ENCODE results near the gene THEM5. TPM values are rescaled to one million over a fixed set of nuclear protein-coding genes. Genes with fewer than 3 reads are reported as not detected.

THEM5 gene
- total RNA-seq, 2 donors from 2014 or later, result not detected

GRCh38 chr1:151807766-151808165 lies 45.7 kb downstream of the THEM5 start:
- Histone ChIP-seq H3K9me3 (ENCODE audit: control insufficient read depth, low read length) (no peaks in the 10 kb centered on the region), H3K4me3 (ENCODE audit: low read length) (no peak overlapping the region), H3K27me3 (ENCODE audit: control insufficient read depth, insufficient read depth, low read length, poor library complexity, severe bottlenecking) (no peaks in the 10 kb centered on the region), H3K36me3 (ENCODE audit: control insufficient read depth, insufficient read depth, low read length) (no peaks in the 10 kb centered on the region), H3K9ac (ENCODE audit: extremely low read depth, low read length, poor library complexity, severe bottlenecking) (no peak overlapping the region), H3K27ac (ENCODE audit: low read depth, low read length) (no peak overlapping the region), H3K4me1 (ENCODE audit: control insufficient read depth, insufficient read depth, low read length) (no peaks in the 10 kb centered on the region)
- no peak for DNase-seq
- Mint-ChIP-seq H3K9me3 (no peaks in the 10 kb centered on the region), H3K27ac (no peak overlapping the region), H3K4me1 (peaks cover 17% of the 10 kb centered on the region), H3K36me3 (ENCODE audit: low read depth) (no peaks in the 10 kb centered on the region), H3K4me3 (no peak overlapping the region), H3K27me3 (ENCODE audit: insufficient read depth) (peaks cover 10% of the 10 kb centered on the region)
- 82% methylated on average over 1 of the region's 1 CpG; no CpG with 5 or more reads in 1 of the 2 experiments for WGBS, 2 experiments (ENCODE audit: insufficient coverage in 1 of 2, insufficient read length in 1 of 2)
- TF ChIP-seq, protein P1, sequence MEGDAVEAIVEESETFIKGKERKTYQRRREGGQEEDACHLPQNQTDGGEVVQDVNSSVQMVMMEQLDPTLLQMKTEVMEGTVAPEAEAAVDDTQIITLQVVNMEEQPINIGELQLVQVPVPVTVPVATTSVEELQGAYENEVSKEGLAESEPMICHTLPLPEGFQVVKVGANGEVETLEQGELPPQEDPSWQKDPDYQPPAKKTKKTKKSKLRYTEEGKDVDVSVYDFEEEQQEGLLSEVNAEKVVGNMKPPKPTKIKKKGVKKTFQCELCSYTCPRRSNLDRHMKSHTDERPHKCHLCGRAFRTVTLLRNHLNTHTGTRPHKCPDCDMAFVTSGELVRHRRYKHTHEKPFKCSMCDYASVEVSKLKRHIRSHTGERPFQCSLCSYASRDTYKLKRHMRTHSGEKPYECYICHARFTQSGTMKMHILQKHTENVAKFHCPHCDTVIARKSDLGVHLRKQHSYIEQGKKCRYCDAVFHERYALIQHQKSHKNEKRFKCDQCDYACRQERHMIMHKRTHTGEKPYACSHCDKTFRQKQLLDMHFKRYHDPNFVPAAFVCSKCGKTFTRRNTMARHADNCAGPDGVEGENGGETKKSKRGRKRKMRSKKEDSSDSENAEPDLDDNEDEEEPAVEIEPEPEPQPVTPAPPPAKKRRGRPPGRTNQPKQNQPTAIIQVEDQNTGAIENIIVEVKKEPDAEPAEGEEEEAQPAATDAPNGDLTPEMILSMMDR (conservative IDR thresholded peaks at IDR 0.05), result no peak

DNA sequence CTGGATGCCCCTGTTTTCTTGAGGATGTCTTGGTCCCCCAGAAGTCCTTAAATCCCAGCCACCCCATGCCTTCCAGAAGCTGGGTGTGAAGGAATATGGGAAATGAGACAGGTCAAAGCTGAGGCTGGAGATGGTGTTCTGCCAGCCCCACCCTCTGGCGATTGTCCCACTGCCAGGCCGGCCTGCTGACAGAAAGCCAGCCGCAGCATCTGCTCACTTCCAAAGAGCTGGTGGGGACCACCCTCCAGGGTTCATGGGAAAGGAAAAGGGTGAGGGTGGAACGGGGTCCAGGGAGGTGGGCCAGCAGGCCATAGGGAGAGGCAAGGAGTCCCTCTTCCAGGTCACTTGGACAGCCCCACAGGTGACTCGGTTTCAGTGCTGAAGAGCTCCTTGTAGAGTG lies 46.4 kb downstream of the THEM5 start:
- H3K27ac Mint-ChIP-seq, result no peak overlapping the region
- peaks cover 10% of the 10 kb centered on the region for H3K27me3 Mint-ChIP-seq (ENCODE audit: insufficient read depth)
- TF ChIP-seq, protein P1 (conservative IDR thresholded peaks at IDR 0.05), result no peak
- no peaks in the 10 kb centered on the region for H3K9me3 Mint-ChIP-seq
- Histone ChIP-seq H3K4me1 (ENCODE audit: control insufficient read depth, insufficient read depth, low read length) (no peaks in the 10 kb centered on the region), H3K4me3 (ENCODE audit: low read length) (no peak overlapping the region), H3K9me3 (ENCODE audit: control insufficient read depth, low read length) (no peaks in the 10 kb centered on the region), H3K27ac (ENCODE audit: low read depth, low read length) (no peak overlapping the region), H3K9ac (ENCODE audit: extremely low read depth, low read length, poor library complexity, severe bottlenecking) (no peak overlapping the region), H3K36me3 (ENCODE audit: control insufficient read depth, insufficient read depth, low read length) (no peaks in the 10 kb centered on the region), H3K27me3 (ENCODE audit: control insufficient read depth, insufficient read depth, low read length, poor library complexity, severe bottlenecking) (no peaks in the 10 kb centered on the region)
- H3K4me1 Mint-ChIP-seq, result peaks cover 17% of the 10 kb centered on the region
- no peaks in the 10 kb centered on the region for H3K36me3 Mint-ChIP-seq (ENCODE audit: low read depth)
- no peak overlapping the region for H3K4me3 Mint-ChIP-seq
- 88 to 95% methylated on average over 3 to 5 of the region's 5 CpGs for WGBS, 2 experiments (ENCODE audit: insufficient coverage in 1 of 2, insufficient read length in 1 of 2)
- no peak for DNase-seq

GRCh38 chr1:151806170-151806569 lies 47.3 kb downstream of the THEM5 start:
- Mint-ChIP-seq H3K36me3 (ENCODE audit: low read depth) (no peaks in the 10 kb centered on the region), H3K27me3 (ENCODE audit: insufficient read depth) (peaks cover 10% of the 10 kb centered on the region), H3K27ac (no peak overlapping the region), H3K4me1 (peaks cover 17% of the 10 kb centered on the region), H3K4me3 (no peak overlapping the region), H3K9me3 (no peaks in the 10 kb centered on the region)
- 93 to 97% methylated on average over 6 to 7 of the region's 7 CpGs for WGBS, 2 experiments (ENCODE audit: insufficient coverage in 1 of 2, insufficient read length in 1 of 2)
- DNase-seq, result no peak
- Histone ChIP-seq H3K27ac (ENCODE audit: low read depth, low read length) (no peak overlapping the region), H3K36me3 (ENCODE audit: control insufficient read depth, insufficient read depth, low read length) (no peaks in the 10 kb centered on the region), H3K4me3 (ENCODE audit: low read length) (no peak overlapping the region), H3K9me3 (ENCODE audit: control insufficient read depth, low read length) (no peaks in the 10 kb centered on the region), H3K9ac (ENCODE audit: extremely low read depth, low read length, poor library complexity, severe bottlenecking) (no peak overlapping the region), H3K27me3 (ENCODE audit: control insufficient read depth, insufficient read depth, low read length, poor library complexity, severe bottlenecking) (no peaks in the 10 kb centered on the region), H3K4me1 (ENCODE audit: control insufficient read depth, insufficient read depth, low read length) (no peaks in the 10 kb centered on the region)
- TF ChIP-seq, protein P1 (conservative IDR thresholded peaks at IDR 0.05), result no peak

Data from endodermal cell (in vitro differentiated cells).